ENCODE measurements around the gene SIX6.
A peak's percentile ranks its signal among the peaks of the same experiment; 100 is the strongest.
"Not testable (repeated sequence)": the region's sequence is repeated elsewhere in the genome, so short reads cannot be mapped to it uniquely, and the experiment has no call there.

SIX6 gene

DNA sequence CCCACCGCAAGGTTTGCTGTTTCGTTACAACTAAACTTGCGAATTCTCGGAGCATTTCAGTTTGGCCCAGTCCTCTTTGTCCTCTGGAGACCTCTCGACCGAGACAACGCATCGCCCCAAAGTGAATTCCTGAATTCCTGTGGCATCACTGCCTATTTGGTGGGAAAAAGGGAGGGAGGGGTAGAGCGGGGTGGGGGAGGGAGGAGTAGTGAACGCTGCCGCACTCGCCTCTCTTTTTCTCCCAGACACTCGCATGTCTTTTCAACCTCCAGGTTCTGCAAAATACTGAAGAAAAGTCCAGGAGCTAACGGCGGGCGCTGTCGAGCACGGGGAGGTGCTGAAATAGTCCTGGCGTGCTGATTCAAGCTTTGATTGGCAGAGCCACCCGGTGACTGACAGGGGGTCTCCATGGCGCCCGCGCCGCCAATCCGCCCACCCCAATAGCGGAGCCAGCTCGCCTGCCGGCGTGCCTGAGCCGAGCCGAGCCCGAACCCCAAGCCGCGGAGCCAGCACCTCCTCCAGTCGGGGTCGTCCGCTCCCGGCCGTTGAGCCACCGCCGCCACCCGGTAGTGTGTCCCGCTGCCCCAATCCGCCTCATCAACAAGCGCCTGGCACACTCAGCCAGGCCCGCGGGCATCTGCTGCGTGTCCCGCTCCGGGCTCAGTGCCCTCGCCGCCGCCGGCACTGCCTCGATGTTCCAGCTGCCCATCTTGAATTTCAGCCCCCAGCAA is at the start of gene SIX6:
SIX6 (plus strand) TSS at position 440 of the 731 bp plus-strand sequence; CDS start at position 693, 253 bp downstream.
- TF ChIP-seq, protein P1, sequence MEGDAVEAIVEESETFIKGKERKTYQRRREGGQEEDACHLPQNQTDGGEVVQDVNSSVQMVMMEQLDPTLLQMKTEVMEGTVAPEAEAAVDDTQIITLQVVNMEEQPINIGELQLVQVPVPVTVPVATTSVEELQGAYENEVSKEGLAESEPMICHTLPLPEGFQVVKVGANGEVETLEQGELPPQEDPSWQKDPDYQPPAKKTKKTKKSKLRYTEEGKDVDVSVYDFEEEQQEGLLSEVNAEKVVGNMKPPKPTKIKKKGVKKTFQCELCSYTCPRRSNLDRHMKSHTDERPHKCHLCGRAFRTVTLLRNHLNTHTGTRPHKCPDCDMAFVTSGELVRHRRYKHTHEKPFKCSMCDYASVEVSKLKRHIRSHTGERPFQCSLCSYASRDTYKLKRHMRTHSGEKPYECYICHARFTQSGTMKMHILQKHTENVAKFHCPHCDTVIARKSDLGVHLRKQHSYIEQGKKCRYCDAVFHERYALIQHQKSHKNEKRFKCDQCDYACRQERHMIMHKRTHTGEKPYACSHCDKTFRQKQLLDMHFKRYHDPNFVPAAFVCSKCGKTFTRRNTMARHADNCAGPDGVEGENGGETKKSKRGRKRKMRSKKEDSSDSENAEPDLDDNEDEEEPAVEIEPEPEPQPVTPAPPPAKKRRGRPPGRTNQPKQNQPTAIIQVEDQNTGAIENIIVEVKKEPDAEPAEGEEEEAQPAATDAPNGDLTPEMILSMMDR (IDR thresholded peaks at IDR 0.05; ENCODE audit: low read depth, low read length, missing control alignments), result no peak
- H3K27me3 ChIP-seq (replicated peaks), result peaks cover 93% of the 10 kb centered on the region
- DNase-seq, result peak; percentile 12
- H3K4me3 ChIP-seq (ENCODE audit: low read depth, low read length), result no peak within 1 kb of the TSS
- H3K36me3 ChIP-seq (replicated peaks), result no peaks in the 10 kb centered on the region
- no peak within 1 kb of the TSS for H3K27ac ChIP-seq
- in situ Hi-C loops (cut with HindIII; ENCODE audit: low pct_ligation_motif_present, low sequenced_read_pairs), result no loop called here

DNA sequence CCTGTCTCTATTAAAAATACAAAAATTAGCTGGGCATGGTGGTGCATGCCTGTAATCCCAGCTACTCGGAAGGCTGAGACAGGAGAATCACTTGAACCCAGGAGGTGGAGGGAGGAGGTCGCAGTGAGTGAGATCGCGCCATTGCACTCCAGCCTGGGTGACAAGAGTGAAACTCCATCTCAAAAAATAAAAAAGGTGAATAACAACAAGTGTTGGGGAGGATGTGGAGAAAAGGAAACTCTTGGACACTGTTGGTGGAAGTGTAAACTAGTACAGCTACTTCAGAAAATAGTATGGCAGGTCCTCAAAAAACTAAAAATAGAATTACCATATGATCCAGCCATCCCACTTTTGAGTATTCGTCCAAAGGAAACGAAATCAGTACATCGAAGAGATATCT is 28.7 kb upstream of the SIX6 start:
- H3K36me3 ChIP-seq (replicated peaks); H3K27ac ChIP-seq; DNase-seq; H3K27me3 ChIP-seq (replicated peaks); in situ Hi-C loops (cut with HindIII; ENCODE audit: low pct_ligation_motif_present, low sequenced_read_pairs); H3K4me3 ChIP-seq (ENCODE audit: low read depth, low read length): not testable (repeated sequence)

DNA sequence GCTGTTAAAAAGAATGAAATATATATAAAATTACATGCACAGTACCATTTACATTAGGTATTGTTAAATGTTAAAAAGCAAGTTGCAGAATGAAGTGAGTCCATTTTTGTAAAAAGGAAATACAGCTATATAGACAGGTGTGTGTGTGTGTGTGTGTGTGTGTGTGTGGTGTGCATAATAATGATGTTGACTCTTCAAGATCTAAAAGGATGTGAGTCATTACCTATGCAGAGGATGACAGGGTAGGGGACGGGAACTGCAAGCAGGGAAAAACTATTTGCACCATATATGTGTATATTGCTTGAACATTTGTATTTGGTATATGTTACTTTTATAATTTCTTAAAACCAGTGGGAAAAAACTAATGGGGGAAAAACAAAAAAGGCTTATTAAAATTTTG is 26.2 kb upstream of the SIX6 start:
- Histone ChIP-seq H3K27me3 (replicated peaks) (peaks cover 32% of the 10 kb centered on the region), H3K36me3 (replicated peaks) (no peaks in the 10 kb centered on the region), H3K27ac (no peak overlapping the region), H3K4me3 (ENCODE audit: low read depth, low read length) (no peak overlapping the region)
- TF ChIP-seq, protein P1 (IDR thresholded peaks at IDR 0.05; ENCODE audit: low read depth, low read length, missing control alignments), result no peak
- in situ Hi-C loops (cut with HindIII; ENCODE audit: low pct_ligation_motif_present, low sequenced_read_pairs), result no loop called here
- no peak for DNase-seq

DNA sequence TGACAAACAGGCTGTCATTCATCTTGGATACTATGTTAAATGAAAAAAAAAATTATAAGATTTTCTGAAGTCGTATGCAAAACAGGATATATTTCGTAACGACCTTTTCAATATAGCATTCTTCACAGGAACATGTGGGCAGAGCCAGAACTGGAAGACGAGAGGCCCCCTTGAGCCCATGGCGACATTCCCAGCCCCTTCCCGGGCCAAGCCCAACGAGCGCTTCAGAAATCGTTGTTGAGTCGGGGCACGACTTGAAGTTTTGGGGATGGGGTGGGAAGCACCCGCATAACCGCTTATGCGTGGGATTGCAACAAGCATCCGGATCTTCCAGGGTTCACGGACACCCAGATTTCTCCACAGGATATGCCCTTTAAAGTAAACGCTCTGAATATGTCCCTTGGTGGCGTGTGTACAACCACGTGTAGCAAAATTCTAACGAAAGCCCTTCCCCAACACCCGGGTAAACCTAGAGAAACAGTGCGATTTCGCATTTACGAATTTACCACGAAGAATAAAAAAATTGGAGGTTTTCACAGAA is 23.8 kb upstream of the SIX6 start:
- peak overlapping the region; percentile 53 for H3K4me3 ChIP-seq (ENCODE audit: low read depth, low read length)
- DNase-seq, result no peak

DNA sequence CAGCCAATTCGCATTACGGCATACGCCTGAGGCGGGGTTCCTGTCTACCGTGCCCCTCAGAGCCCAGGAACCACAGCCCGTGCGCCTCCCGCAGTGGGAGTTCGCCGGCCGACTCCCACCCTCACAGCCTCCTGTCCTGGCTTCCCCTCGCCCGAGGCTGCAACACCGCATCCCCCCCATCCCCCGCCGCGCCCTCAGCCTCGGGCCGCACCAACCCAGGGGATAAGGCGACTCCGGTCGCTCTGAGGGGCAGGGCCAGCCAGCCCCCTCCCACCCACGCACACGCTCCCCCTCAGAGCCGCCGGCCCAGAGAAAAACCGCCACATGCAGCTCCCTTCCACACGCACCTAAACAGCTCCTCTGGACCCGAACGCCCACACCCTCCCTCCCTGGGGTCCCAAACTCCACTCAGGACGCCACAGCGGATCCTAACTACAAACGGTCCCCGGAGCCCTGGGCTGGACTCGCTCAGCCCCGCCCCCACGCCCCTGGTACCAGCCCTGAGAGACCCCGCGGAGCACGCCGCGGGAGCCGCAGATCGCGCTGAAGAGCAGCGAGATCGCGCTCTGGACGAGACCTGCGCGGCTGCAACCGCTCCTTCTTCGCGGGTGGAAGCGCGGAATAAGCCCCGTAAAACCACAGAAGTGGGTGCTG is 23.2 kb upstream of the SIX6 start, which contains the start of gene C14orf39:
C14orf39 (minus strand) TSS at position 466 of the 654 bp plus-strand sequence. CDS start 985 bp downstream, outside the sequence.
- no peak for DNase-seq

More for the DNA sequence above, 23.8 kb upstream of the SIX6 start:
- TF ChIP-seq, protein P1 (IDR thresholded peaks at IDR 0.05; ENCODE audit: low read depth, low read length, missing control alignments), result no peak
- H3K36me3 ChIP-seq (replicated peaks), result no peaks in the 10 kb centered on the region
- in situ Hi-C loops (cut with HindIII; ENCODE audit: low pct_ligation_motif_present, low sequenced_read_pairs), result no loop called here
- H3K27ac ChIP-seq, result no peak overlapping the region
- peaks cover 37% of the 10 kb centered on the region for H3K27me3 ChIP-seq (replicated peaks)

More for the DNA sequence above, 23.2 kb upstream of the SIX6 start, which contains the start of gene C14orf39:
- TF ChIP-seq, protein P1 (IDR thresholded peaks at IDR 0.05; ENCODE audit: low read depth, low read length, missing control alignments), result no peak
- H3K4me3 ChIP-seq (ENCODE audit: low read depth, low read length), result peak within 1 kb of the TSS; percentile 53
- H3K27me3 ChIP-seq (replicated peaks), result peaks cover 37% of the 10 kb centered on the region
- no peaks in the 10 kb centered on the region for H3K36me3 ChIP-seq (replicated peaks)
- in situ Hi-C loops (cut with HindIII; ENCODE audit: low pct_ligation_motif_present, low sequenced_read_pairs), result no loop called here
- H3K27ac ChIP-seq, result no peak within 1 kb of the TSS
